HepG2 (cell line): ENCODE data around the gene MAB21L4. TPM values are rescaled to one million over a fixed set of nuclear protein-coding genes. Genes with fewer than 3 reads are reported as not detected.

Source experiments
- ELF3 ChIP-seq: IDR thresholded peaks from 2 replicates; pipeline ENCODE4 v1.6.1; 2016; ENCODE audit warnings: missing genetic modification reagents, missing compliant biosample characterization
- GABPA ChIP-seq, 2 experiments: IDR thresholded peaks; 2 replicates each; pipeline ENCODE4 v1.6.1; 2011 to 2016; ENCODE audit warnings: low read depth in 2 of 2, low read length in 1 of 2, missing biosample characterization in 1 of 2, missing genetic modification characterization in 1 of 2
- MED13 ChIP-seq: sonication (generic); formaldehyde crosslinking; IDR thresholded peaks from 2 replicates; pipeline ENCODE4 v1.5.0; 2020; ENCODE audit warnings: missing genetic modification reagents
- MTA1 ChIP-seq: sonication (generic); formaldehyde crosslinking; IDR thresholded peaks from 2 replicates; pipeline ENCODE4 v1.4.0; 2020; ENCODE audit warnings: missing genetic modification reagents, mild to moderate bottlenecking, borderline replicate concordance
- SP140L ChIP-seq: sonication (generic); formaldehyde crosslinking; IDR thresholded peaks from 2 replicates; pipeline ENCODE4 v1.4.0; 2020; ENCODE audit warnings: missing genetic modification reagents, borderline replicate concordance
- TFDP2 ChIP-seq: sonication (generic); formaldehyde crosslinking; IDR thresholded peaks from 2 replicates; pipeline ENCODE4 v1.4.0; 2020; ENCODE audit warnings: missing genetic modification reagents
- ZNF331 ChIP-seq: sonication (generic); formaldehyde crosslinking; IDR thresholded peaks from 2 replicates; pipeline ENCODE4 v1.4.0; 2020; ENCODE audit warnings: missing genetic modification reagents
- ZNF510 ChIP-seq: sonication (generic); formaldehyde crosslinking; IDR thresholded peaks from 2 replicates; pipeline ENCODE4 v1.4.0; 2020; ENCODE audit warnings: low read depth, mild to moderate bottlenecking, missing genetic modification reagents
- ZNF687 ChIP-seq: sonication (generic); formaldehyde crosslinking; IDR thresholded peaks from 2 replicates; pipeline ENCODE4 v1.5.1; 2020; ENCODE audit warnings: mild to moderate bottlenecking, missing genetic modification reagents, moderate library complexity
- polyA plus RNA-seq, 8 experiments: library from polyadenylated mRNA; depleted of rRNA in 3 of 8; stranded (reverse) in 7 of 8; unstranded in 1 of 8; fragments of >200 nt; fragmentation: Illumina TruSeq in 4 of 8; extraction: Trizol in 4 of 8; gene quantifications; 2 replicates each; pipeline versions ENCODE4 v1.2.1 to v1.2.3, GENCODE V29; 2011 to 2016; ENCODE audit warnings: low read depth in 4 of 8, missing spikeins in 1 of 8, mixed read lengths in 1 of 8; ENCODE audit not compliant: insufficient read depth in 1 of 8
- total RNA-seq, 5 experiments: library from RNA; depleted of rRNA; stranded (reverse); fragments of >200 nt; fragmentation: Illumina TruSeq; extraction: Trizol; gene quantifications; 2 replicates each; pipeline ENCODE4 v1.2.3, GENCODE V29; 2016; ENCODE audit warnings: low read depth in 1 of 5

MAB21L4 gene
- total and polyA plus RNA-seq, 2 of the 13 experiments (the other 11 are each of a cell fraction or from before 2014, with no cell fraction given): 3.0 to 14.0 TPM

- TF ChIP-seq ZNF687 (CRISPR knock-in tag): peak; percentile 38; the same call in 1 of the 2 replicates
- no peak for TF ChIP-seq ZNF510 (CRISPR knock-in tag)
- 0 out of 2 replicates have a peak, but pooled peaks have one; percentile 50 for TF ChIP-seq MED13 (CRISPR knock-in tag)
- peak; percentile 50; the same call in 1 of the 2 replicates for TF ChIP-seq ELF3
- no peak; the same call in 1 of the 2 replicates for TF ChIP-seq ZNF331
- peak; percentile 15; the same call in 1 of the 2 replicates for TF ChIP-seq TFDP2 (CRISPR knock-in tag)
- no peak for TF ChIP-seq SP140L
- TF ChIP-seq MTA1: peak; percentile 46; the same call in 1 of the 2 replicates
- no peak for TF ChIP-seq GABPA (IDR thresholded peaks at IDR 0.05; ENCODE audit: low read depth, low read length)
- peak; percentile 52 for TF ChIP-seq GABPA (CRISPR knock-in tag; IDR thresholded peaks at IDR 0.05; ENCODE audit: low read depth)
These were observed 39.6 kb downstream of the MAB21L4 start (continued) for GRCh38 chr2:240856151-240856980.
